GM21528 (cell line): Measurements from ENCODE around the gene UCN2.

ENCODE experiments used
- ATAC-seq: cut with Tn5 transposase; IDR thresholded peaks from one replicate; pipeline ENCODE4 v1.9.1; 2021; ENCODE audit warnings: mild to moderate bottlenecking, moderate library complexity; ENCODE audit not compliant: unreplicated experiment, low FRiP score

UCN2 gene

GRCh38 chr3:48591886-48592518 lies 28.4 kb upstream of the UCN2 start:
- no peak for ATAC-seq

GRCh38 chr3:48591436-48591835 lies 27.9 kb upstream of the UCN2 start:
- ATAC-seq = no peak

DNA sequence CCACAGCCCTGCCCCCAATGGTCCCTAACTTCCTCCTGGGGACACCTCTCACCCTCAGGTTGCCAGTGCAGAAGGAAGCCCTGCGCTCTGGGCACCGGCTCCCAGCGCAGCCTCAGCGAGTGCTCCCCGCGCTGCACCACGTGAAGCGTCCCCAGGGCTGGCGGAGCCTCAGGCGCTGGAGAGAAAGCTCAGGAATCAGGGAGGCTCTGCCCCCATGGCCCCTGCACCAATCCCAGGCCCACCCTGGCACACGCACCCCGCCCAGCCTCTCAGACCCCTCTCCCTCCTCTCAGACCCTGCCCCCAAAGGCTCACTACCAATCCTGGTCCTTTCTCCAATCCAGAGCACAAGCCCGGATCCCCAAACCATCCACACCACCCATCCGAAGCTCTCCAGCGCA lies 24.6 kb upstream of the UCN2 start:
- no peak for ATAC-seq

DNA sequence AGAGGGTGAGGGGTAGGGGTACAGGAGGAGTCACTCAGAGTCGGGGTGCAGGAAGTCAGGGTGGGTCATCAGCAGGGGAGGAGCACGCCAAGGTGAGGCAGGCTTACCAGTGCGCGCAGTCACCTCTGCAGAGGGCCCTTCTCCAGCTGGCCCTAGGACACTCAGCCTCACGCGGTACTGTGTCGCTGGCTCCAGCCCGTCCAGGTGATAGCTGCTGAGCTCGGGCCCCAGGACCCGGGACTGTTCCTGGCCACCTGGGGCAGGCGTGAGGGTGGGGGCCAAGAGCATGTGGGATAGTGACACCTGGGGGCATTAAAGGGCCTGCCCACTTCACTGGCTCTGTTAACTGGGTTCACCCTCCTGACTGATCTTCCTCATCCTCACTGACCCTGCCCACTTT lies 24.1 kb upstream of the UCN2 start:
- no peak for ATAC-seq

DNA sequence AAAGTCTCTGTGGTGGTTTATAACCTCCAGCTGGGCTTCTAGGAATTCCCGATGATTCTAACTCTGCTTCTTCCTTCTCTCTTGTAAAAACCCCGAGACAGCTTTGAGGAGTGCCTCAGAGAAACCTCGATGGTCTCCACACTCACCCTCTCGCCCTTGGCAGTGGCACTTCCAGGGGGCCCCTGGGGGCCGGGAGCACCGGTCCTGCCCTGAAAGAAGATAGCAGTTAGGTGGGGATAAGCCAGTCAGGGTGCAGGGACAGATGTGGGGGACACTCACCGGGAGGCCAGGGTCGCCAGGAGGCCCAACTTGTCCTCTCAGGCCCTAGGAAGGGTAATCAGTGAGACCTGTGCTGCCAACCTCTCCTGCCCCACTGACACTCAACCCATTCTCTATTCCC lies 21.8 kb upstream of the UCN2 start:
- ATAC-seq = no peak

DNA sequence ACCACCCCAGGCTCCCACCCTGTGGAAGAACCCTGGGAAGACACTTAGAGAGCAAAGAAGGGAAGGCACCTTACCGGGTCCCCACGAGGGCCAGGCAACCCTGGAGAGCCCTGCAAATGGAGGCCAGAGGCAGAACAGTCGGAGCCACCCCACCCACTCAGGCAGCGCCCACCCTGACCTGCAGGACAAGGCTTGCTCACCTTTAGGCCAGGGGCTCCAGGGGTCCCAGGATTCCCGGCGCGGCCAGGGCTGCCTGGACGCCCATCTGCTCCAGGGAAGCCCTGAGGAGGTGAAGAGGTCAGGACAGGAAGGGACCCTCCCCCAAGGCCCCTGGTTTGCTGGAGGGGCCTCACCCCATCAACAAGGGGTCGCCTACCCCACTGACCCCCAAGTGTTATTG lies 21.3 kb upstream of the UCN2 start:
- ATAC-seq = no peak

GRCh38 chr3:48581621-48582481 lies 18.3 kb upstream of the UCN2 start:
- ATAC-seq = no peak

GRCh38 chr3:48576647-48577046 lies 13.1 kb upstream of the UCN2 start:
- ATAC-seq = no peak

DNA sequence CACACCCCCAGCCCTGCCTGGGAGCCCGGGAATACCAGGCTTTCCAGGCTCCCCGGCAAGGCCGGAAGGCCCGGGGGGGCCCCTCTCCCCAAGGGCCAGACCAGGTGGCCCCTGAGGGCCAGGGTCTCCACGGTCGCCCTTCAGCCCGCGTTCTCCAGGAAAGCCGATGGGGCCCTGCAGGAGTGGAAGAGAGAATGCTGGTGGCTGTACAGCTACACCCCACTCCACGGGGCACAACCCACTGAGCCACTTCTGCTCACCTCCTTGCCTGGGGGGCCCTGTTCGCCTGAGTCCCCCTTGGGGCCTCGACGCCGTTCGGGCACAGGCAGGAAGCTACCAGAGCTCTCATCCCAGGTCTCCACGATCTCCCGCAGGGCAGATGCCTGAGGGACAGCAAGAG lies 11.8 kb upstream of the UCN2 start:
- ATAC-seq = no peak

GRCh38 chr3:48573973-48574585 lies 10.5 kb upstream of the UCN2 start:
- no peak for ATAC-seq

DNA sequence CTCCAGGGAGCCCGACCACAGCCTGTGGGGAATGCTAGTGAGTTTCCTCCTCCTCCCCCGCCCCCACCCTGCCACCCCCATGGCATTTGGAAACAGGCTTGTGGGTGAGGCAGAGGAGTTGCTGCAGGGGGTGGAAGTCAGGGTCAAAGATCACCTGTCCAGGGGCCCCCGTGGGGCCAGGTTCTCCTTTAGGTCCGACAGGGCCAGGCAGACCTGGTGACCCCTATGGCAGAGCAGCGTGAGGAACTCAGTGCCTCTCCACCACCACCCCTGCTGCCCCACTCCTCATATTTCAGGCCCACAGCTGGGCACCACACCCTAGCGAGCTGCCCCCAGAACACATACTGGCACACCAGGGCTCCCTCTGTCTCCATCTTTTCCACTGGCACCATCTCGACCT lies 8.9 kb upstream of the UCN2 start:
- ATAC-seq = no peak

DNA sequence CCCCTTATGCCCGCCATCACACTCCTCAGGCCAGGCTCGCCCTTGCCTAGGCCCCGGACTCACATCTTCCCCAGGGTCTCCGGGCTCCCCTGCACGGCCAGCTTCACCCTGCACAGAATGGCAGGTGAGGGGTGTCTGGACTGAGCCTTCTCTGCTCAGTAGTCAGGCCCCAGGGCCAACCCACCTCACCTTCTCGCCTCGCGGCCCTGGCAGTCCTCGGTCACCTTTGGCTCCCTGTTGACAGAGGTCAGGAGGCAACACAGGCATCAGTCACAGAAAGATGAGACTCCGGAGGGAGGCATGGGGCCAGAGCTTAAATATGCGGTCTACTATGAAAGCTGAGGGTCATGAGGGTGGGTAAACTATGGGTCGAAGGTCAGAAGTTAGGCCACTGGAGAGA lies 8.4 kb upstream of the UCN2 start:
- no peak for ATAC-seq

DNA sequence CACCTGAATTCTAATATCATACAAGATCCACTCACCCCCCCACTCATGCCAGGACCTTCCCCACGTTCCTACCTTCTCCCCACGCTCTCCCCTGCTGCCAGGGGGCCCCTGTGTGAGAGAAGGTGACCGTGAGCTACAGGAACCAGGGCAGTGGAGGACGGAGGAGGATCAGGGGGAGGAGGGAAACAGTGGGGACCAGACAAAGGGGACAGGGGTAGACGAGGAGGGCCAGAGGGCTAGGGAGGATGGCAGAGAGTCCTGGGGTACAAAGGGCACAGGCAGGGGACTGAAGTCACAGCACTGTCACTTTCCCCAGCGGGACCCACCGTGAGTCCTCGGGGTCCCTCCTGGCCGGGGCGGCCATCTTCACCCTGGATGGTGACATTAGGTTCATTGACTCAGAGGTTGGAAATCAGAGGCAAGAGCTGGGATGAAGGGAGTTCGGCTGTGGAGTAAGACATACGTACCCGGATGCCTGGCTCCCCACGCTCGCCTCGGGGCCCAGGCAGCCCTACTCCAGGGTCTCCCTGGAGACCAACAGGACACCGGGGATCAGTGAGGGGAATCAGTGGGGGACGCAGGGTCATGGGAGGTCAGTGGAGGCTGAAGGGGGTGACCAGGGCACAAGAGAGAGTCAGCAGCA lies 6.3 kb upstream of the UCN2 start:
- no peak for ATAC-seq

GRCh38 chr3:48569400-48569799 lies 5.8 kb upstream of the UCN2 start:
- no peak for ATAC-seq

GRCh38 chr3:48568476-48568875 lies 4.9 kb upstream of the UCN2 start:
- ATAC-seq = no peak

DNA sequence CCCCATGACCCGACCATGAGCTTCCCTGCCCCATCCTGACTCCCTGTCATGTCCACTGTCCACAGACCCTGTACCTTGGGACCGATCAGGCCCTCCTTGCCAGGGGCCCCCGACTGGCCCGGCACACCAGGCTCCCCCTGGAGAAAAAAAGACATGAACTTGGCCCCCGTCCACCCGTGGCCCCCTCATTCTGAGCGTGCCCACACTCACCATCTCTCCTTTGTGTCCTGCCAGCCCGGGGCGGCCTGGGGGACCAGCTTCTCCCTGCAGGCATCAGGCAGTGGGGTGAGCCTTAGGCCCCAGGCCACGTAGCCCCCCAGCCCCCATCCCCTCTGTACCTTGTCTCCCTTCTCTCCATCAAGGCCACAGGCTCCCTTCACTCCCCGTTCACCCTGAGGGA lies 3.9 kb upstream of the UCN2 start:
- ATAC-seq = no peak

DNA sequence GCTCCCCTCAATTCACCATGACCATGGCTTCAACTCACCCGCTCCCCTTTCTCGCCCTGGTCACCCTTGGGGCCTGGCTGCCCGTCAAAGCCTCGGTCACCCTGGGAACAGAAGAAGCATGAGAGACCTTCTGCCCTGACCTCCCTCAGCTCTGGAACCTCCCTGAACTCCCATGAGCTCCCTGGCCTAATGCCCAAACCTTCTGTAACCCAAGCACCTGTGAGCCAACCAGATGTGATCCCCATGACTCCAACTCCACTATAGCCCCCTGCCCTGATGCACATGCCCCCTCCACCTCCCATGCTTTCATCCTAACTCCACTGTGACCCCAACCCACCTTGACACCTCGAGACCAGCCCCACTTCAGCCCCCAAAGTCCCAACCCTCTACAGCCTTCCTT lies 3.5 kb upstream of the UCN2 start:
- ATAC-seq = no peak

GRCh38 chr3:48566401-48566760 lies 2.8 kb upstream of the UCN2 start:
- no peak for ATAC-seq

DNA sequence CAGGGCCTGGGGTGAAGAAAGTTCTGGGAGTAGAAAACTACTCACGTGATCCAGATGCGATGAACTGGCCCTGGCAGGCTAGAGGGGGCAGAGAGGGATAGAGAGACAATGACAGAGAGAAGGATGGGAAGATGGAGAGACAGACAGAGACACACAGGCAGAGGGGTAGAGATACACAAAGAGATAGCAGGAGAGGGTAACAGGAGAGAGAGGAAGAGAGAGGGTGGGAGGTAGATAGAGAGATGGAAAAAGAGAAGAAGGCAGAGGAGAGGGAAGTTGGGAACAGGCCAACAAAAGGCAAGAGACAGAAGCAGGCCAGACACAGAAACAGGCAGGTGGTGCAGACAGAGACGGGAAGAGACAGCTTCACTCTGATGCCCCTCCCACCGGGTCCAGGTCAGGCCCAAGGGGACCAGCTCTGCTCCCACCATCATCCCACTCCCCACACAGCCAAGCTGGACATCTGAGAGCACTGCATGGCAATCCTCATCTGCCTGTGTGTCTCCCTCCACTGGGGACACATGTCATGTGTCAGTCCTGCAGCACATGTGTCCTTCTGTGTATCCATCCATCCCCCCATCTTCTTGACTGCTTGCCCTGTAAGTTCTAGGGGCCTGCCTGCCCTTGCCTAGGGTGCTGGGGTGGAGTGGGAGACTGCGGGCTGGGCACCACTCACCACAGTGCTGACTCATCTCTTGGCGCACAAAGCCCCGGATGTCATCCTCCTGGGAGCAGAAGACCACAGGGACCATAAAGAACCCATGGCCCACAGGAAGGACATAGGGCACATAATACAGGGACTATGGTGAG lies 2.2 kb upstream of the UCN2 start:
- ATAC-seq = no peak

GRCh38 chr3:48565186-48565585 lies 1.6 kb upstream of the UCN2 start:
- ATAC-seq = no peak

DNA sequence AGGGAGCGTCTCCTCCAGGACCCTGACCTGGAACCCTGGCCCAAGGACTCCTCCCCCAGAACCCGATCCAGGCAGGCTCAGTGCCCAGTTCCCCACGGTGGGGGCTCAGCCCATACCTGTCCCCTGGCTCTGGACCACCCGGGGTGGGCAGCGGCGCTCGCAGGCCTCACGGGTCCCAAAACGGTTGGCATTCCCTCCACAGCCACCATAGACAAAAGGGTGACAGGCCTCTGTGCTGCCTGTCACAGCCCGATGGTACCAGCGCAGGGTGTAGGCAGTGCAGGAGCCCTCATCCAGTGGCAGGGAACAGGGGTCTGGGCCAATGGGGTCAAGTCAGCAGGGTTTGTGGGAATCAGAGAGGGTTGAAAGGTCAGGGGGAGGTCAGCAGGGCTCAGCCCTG lies 1.1 kb upstream of the UCN2 start:
- ATAC-seq = no peak
